Activated T-cell treated with anti-CD3 and anti-CD28 coated beads, Interleukin-2, amount 50 U/mL, for 72 hours (primary cell): ENCODE measurements around the gene CKAP2L. TPM values are rescaled to one million over a fixed set of nuclear protein-coding genes. Genes with fewer than 3 reads are reported as not detected.
A peak's percentile ranks its signal among the peaks of the same experiment; 100 is the strongest.
"Not testable (repeated sequence)": the region's sequence is repeated elsewhere in the genome, so short reads cannot be mapped to it uniquely, and the experiment has no call there.

Source experiments
- ATAC-seq, 2 donors: fragments of 150-1000 bp; cut with Tn5 transposase; replicated peaks in 1 of 2; 2 replicates each; pipeline ENCODE4 v1.10.0; 2021; ENCODE audit warnings: moderate library complexity in 2 of 2, mild to moderate bottlenecking in 1 of 2
- DNase-seq, 2 donors: peaks; one replicate each; pipeline ENCODE4 v3.0.0; 2021 to 2022; ENCODE audit warnings: mixed read lengths in 1 of 2
- H3K27ac Mint-ChIP-seq: one replicate; pipeline ENCODE4 v1.8.0; 2022; ENCODE audit warnings: mild to moderate bottlenecking, moderate library complexity, mixed read lengths
- H3K27me3 Mint-ChIP-seq: one replicate; pipeline ENCODE4 v1.8.0; 2022; ENCODE audit warnings: low read depth, mixed read lengths
- H3K36me3 Mint-ChIP-seq, 2 donors: one replicate each; pipeline ENCODE4 v1.8.0; 2022; ENCODE audit warnings: mixed read lengths in 2 of 2, mild to moderate bottlenecking in 1 of 2; ENCODE audit not compliant: insufficient read depth in 2 of 2
- H3K4me1 Mint-ChIP-seq: one replicate; pipeline ENCODE4 v1.8.0; 2022; ENCODE audit warnings: low read depth, mixed read lengths
- H3K4me3 Mint-ChIP-seq, 2 donors: one replicate each; pipeline ENCODE4 v1.8.0; 2022; ENCODE audit warnings: mild to moderate bottlenecking in 2 of 2, mixed read lengths in 2 of 2, moderate library complexity in 2 of 2
- H3K9me3 Mint-ChIP-seq, 2 donors: one replicate each; pipeline ENCODE4 v1.8.0; 2022; ENCODE audit warnings: mixed read lengths in 2 of 2
- total RNA-seq, 2 donors: library from RNA; stranded (reverse); gene quantifications; one replicate each; pipeline ENCODE4 v1.2.3, GENCODE V29; 2022

The CKAP2L gene
- total RNA-seq, 2 donors from 2014 or later: 45.5 to 47.7 TPM

DNA sequence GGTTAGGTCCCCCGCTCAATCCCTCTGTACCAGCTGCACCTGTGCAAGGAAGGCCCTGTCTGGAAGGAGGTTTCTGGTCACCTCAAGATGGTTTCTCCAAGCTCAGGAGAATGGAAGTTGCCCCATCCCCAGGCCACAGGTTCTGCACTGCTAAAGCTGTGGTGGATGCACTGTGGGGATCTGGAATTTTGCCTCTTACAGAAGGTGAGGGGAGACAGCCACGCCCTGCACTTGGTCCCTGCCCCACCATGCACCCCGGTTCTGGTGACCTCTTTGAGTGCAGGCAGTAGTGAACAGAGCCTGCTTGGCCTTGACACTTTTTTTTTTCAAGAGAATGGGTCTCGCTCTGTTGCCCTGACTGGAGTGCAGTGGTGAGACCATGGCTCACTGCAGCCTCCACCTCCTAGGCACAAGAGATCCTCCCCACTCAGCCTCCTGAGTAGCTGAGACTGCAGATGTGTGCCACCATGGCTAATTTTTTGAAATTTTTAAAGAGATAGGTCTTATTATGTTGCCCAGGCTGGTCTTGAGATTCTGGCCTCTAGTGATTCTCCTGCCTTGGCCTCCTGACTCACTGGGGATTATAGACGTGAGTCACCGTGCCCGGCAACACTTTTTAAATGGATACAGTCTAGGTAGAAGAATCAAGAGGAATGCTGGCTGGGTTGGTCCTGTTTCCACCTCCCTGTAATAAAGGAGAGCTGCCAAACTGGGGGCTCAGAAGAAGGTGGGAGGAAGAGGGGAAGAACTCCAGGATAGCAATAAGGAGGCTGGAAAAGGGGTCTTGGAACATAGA is 49.4 kb downstream of the CKAP2L start:
- Mint-ChIP-seq H3K4me1 (peaks cover 18% of the 10 kb centered on the region), H3K9me3 (no peaks in the 10 kb centered on the region), H3K36me3 (no peaks in the 10 kb centered on the region), H3K4me3 (no peak overlapping the region), H3K27ac (no peak overlapping the region), H3K27me3 (peaks cover 9% of the 10 kb centered on the region)
- ATAC-seq: no peak
- DNase-seq: no peak

DNA sequence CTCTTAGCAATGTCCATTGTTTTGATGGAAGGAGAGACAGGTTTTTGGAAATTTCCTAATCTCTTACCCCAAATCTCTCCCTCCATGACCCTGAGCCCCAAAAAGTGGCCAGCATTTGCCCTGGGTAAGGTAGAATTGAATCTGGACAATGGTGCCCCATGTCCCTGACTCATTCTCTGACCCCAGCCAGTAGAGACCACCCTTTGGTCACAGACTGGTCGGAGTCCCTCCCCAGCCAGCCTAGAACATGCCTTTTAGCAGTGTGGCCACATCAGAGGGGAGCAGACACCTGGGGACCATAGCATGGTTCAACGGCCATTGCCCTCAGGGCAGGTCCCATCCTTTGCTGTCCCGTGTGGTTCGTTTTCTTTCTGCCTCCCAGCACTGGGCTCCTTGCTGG is 50.1 kb downstream of the CKAP2L start:
- H3K27me3 Mint-ChIP-seq: peaks cover 9% of the 10 kb centered on the region
- H3K36me3 Mint-ChIP-seq: no peaks in the 10 kb centered on the region
- H3K4me1 Mint-ChIP-seq: peaks cover 19% of the 10 kb centered on the region
- no peak overlapping the region for H3K27ac Mint-ChIP-seq
- no peak overlapping the region for H3K4me3 Mint-ChIP-seq
- DNase-seq (no peak), ATAC-seq (no peak)
- H3K9me3 Mint-ChIP-seq: no peaks in the 10 kb centered on the region

DNA sequence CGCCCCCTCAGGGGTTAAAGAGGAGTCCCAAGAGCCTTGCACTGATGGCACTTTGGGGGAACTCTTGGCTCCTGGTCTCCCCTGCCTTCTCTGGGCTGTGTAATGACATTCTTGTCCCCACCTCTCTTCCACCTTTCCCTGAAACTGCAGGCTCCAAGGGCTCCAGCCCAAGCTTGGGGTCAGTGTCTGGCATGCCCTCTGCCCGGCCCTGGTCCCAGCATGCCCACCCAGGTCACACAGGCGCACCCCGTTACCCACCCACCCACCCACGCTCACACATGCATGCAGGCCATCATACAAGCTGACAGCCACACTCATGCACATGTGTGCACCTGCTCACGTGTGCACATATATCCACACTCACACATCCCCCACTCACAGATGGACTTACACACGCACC is 50.5 kb downstream of the CKAP2L start:
- Mint-ChIP-seq H3K4me3 (no peak overlapping the region), H3K36me3 (no peaks in the 10 kb centered on the region), H3K27me3 (peaks cover 9% of the 10 kb centered on the region), H3K9me3 (no peaks in the 10 kb centered on the region), H3K27ac (no peak overlapping the region), H3K4me1 (peaks cover 23% of the 10 kb centered on the region)
- ATAC-seq (no peak), DNase-seq (no peak)

DNA sequence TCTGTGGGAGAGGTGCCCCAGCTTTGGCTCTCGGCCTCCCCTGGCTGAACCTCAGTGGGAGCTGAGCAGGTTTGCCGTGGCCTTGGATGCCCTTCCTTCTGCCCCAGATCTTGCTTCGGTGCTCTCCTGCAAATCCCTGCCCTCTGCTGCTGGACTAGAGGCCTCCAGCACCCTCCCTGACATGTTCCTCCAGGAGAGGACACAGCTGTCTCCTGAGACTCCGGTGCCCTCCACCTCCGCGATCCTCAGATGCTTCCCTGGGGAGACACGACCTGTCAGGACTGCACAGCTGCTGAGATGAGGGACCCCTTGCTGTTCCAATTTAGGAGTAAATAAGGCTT is 50.9 kb downstream of the CKAP2L start:
- Mint-ChIP-seq H3K27me3 (peaks cover 9% of the 10 kb centered on the region), H3K4me3 (peak overlapping the region in 1 of 2 donors; percentile 42), H3K27ac (no peak overlapping the region), H3K36me3 (no peaks in the 10 kb centered on the region), H3K4me1 (peaks cover 26% of the 10 kb centered on the region), H3K9me3 (no peaks in the 10 kb centered on the region)
- ATAC-seq: no peak
- DNase-seq: no peak

DNA sequence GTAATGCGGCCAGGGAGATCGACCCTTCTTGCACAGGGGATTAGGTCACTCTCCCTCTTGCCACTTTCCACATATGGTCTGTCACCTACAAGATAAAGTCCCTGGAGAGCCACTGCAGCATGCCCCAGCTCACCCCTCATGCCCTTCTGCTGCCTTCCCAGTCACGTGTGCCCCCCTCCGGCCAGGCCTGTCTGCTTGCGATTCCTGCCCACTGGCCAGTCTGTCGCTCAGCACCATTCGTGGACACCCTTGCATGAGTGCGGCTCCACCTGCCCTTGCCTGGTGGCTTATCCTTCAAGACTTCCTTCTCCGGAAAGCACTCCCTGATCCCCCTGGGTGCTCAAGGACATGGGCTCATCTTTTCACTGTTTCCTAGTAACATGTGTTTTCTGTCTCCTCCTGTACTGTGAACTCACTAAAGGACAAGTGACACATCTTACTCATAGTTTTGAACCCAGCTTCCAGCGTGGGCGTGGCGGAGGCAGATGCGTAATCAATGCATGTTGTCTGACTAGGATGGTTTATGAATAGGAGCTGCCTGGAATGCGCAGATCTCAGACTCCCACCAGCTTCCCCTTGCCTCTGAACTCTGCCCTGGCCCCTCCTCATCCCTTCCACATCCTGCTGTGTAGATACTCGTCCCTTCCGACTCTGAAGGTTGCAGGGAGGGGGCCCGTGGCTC is 51.4 kb downstream of the CKAP2L start:
- Mint-ChIP-seq H3K4me3 (peak overlapping the region in 1 of 2 donors; percentile 42), H3K4me1 (peaks cover 31% of the 10 kb centered on the region), H3K36me3 (no peaks in the 10 kb centered on the region), H3K27me3 (peaks cover 9% of the 10 kb centered on the region), H3K9me3 (no peaks in the 10 kb centered on the region), H3K27ac (peak overlapping the region; percentile 9)
- DNase-seq (peak; percentile 63 to 75), ATAC-seq (peak; percentile 88 to 92)

DNA sequence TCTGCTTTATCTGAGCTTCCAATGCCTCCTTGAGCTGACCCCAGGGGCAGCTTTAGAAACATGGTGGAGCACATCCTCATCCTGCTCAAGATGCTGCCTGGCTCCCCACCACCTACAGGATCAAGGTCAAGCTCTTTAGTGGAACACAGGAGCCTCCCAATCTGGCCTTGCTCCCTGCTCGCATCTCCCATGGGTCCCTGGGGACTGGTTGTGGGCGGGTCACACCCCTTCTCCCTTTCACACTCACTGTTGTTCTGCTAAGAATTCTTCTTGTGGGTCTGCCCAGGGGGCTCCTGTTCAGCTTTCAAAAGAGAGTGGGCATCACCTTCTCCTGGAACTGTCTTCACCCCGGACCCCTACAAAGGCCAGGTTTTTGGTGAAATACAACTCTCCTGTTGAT is 51.9 kb downstream of the CKAP2L start:
- H3K27ac Mint-ChIP-seq: no peak overlapping the region
- no peaks in the 10 kb centered on the region for H3K9me3 Mint-ChIP-seq
- no peak for DNase-seq
- no peak for ATAC-seq
- H3K4me1 Mint-ChIP-seq: peaks cover 37% of the 10 kb centered on the region
- no peaks in the 10 kb centered on the region for H3K36me3 Mint-ChIP-seq
- H3K4me3 Mint-ChIP-seq: no peak overlapping the region
- peaks cover 9% of the 10 kb centered on the region for H3K27me3 Mint-ChIP-seq

DNA sequence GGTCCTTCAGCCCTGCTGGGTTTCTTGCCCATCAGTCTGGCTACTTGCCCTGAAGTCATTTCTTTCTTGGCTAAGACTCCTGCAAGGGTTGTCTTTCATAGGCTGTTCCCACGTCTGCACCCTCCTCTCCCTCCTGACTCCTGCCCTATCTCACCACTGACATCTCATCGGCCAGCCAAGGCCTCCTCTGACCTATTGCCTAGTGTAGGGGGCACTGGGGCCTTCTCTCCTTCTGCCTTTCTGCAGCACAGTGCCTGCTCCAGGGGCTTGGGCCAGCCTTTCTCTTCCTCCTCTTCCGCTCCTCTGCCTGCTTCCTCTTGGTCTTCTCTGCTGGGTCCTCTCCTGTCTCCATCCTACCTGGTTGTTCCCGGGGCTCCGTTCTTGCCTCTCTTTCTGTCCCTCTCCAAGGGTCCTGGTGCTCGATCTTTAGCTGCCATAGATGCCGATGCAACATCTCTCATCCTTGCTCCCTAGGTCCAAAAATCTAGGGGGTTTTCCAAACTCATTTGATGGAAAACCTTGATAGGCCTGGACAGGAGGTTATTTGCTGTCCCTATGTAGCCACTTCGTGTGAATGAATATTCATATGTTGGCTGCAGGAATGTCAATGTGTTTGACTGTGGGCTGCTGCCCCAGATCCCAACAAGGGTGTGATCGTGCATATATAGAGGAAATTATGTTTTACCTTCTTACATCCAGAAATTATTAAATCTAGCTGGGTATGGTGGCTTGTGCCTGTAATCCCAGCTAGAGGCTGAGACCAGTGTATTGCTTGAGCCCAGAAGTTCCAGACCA is 53.3 kb downstream of the CKAP2L start:
- no peak overlapping the region for H3K4me3 Mint-ChIP-seq
- peaks cover 50% of the 10 kb centered on the region for H3K4me1 Mint-ChIP-seq
- no peak overlapping the region for H3K27ac Mint-ChIP-seq
- H3K36me3 Mint-ChIP-seq: no peaks in the 10 kb centered on the region
- peaks cover 14% of the 10 kb centered on the region for H3K27me3 Mint-ChIP-seq
- H3K9me3 Mint-ChIP-seq: no peaks in the 10 kb centered on the region
- DNase-seq (no peak), ATAC-seq (no peak)

DNA sequence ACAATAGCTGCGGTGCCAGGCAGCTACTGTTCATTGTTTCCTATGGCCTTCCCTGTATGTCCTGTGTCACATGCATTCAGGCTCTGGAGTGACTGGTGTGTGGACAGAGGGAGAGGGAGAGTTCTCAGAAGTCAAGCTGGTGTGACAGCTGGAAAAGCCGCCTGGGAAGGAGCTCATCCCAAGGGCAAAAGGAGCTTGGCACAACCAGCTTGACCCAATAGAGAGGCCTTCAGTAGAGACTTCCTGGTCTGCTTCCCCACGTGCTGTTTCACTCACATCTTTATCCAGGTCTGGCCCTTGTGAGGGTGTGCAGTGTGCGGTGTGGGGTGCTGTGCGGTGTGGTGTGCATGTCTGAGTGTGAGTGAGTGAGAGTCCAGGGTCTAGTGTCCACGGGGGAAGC is 54.7 kb downstream of the CKAP2L start:
- ATAC-seq (no peak), DNase-seq (no peak)
- peaks cover 19% of the 10 kb centered on the region for H3K27me3 Mint-ChIP-seq
- no peak overlapping the region for H3K27ac Mint-ChIP-seq
- no peaks in the 10 kb centered on the region for H3K36me3 Mint-ChIP-seq
- H3K9me3 Mint-ChIP-seq: no peaks in the 10 kb centered on the region
- no peak overlapping the region for H3K4me3 Mint-ChIP-seq
- H3K4me1 Mint-ChIP-seq: peaks cover 58% of the 10 kb centered on the region

DNA sequence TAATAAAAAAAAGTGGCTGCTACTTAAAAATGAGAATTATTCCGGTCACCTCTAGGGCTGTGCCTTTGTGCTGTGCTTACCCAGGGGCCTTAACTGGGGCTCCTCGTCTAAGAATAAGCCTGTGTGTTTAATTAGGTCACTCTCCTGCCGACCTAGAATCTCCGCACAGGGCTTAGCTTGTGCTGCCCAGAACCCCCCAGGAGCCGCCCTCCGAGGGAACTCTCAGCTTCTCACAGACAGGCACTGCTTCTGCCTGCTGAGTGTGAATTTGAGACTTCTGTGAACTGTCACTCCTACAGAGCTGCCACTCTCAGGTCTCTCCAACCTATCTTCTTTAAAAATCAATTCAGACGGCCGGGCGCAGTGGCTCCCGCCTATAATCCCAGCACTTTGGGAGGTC is 55.4 kb downstream of the CKAP2L start:
- H3K9me3 Mint-ChIP-seq: no peaks in the 10 kb centered on the region
- DNase-seq (no peak), ATAC-seq (no peak)
- no peaks in the 10 kb centered on the region for H3K36me3 Mint-ChIP-seq
- H3K4me1 Mint-ChIP-seq: peaks cover 58% of the 10 kb centered on the region
- peaks cover 19% of the 10 kb centered on the region for H3K27me3 Mint-ChIP-seq
- peak overlapping the region in 1 of 2 donors; percentile 4 for H3K4me3 Mint-ChIP-seq
- no peak overlapping the region for H3K27ac Mint-ChIP-seq

DNA sequence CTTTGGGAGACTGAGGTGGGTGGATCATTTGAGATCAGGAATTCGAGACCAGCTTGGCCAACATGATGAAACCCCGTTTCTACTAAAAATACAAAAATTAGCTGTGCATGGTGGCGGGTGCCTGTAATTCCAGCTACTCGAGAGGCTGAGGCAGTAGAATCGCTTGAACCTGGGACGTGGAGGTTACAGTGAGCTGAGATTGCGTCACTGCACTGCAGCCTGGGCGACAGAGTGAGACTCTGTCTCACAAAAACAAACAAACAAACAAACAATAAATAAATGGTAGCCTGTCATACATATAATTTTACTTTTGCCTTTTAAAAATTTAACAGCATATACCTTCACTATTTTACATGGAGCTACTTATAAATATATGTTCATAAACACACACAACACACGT is 57.5 kb downstream of the CKAP2L start:
- not testable (repeated sequence) for H3K4me3 Mint-ChIP-seq, DNase-seq, H3K36me3 Mint-ChIP-seq, H3K27ac Mint-ChIP-seq, H3K9me3 Mint-ChIP-seq, ATAC-seq
- peaks cover 27% of the 10 kb centered on the region for H3K27me3 Mint-ChIP-seq
- peaks cover 46% of the 10 kb centered on the region for H3K4me1 Mint-ChIP-seq

DNA sequence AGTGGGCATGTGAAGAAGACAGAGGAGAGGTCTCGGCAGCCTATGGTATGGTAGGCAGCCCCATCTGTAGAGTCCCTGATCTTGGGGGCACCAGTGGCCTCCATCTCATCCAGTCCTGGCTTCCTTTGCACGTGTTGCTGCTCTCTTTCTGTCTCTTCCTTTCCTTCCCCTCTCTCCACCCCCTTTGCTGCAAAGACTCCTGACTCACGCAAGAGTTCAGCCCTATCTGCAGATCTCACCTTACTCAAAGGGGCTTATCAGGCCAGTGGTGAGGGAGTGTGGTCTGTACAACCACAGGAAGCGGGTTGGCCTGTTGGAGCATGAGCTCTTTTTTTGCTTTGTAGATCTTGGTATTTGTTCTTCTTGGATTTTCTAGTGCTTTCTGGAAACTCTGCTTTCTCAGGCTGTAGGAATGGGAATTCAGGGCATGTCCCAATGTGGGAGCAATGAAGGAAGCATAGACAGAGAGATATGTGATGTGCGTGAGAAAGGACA is 58.2 kb downstream of the CKAP2L start:
- H3K4me3 Mint-ChIP-seq: peak overlapping the region; percentile 66 to 71
- H3K27me3 Mint-ChIP-seq: peaks cover 25% of the 10 kb centered on the region
- H3K4me1 Mint-ChIP-seq: peaks cover 47% of the 10 kb centered on the region
- no peaks in the 10 kb centered on the region for H3K36me3 Mint-ChIP-seq
- no peaks in the 10 kb centered on the region for H3K9me3 Mint-ChIP-seq
- peak; percentile 96 to 100 for ATAC-seq
- DNase-seq: peak; percentile 76 to 81
- H3K27ac Mint-ChIP-seq: peak overlapping the region; percentile 43

DNA sequence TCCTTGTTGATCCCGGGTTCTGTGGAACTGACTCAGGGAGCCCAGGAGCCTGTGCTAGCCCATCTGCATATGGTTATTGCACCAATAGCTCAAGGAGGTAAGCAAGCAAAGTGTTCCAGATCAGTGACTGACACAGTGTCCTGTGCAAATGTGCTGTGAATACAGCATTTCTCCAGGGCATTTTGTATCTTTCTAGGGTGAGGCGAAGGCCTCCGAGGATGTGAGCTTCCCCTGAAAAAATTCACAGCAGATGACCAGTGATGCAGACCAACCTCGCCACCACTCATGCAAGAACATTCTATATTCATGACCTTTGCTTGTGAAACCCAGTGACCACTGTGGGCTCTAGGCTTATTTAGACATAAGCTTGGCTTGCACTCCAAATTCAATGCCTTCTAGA is 58.8 kb downstream of the CKAP2L start:
- no peak for DNase-seq
- Mint-ChIP-seq H3K27ac (no peak overlapping the region), H3K4me3 (no peak overlapping the region), H3K4me1 (peaks cover 47% of the 10 kb centered on the region), H3K36me3 (no peaks in the 10 kb centered on the region), H3K9me3 (no peaks in the 10 kb centered on the region), H3K27me3 (peaks cover 23% of the 10 kb centered on the region)
- ATAC-seq: no peak

DNA sequence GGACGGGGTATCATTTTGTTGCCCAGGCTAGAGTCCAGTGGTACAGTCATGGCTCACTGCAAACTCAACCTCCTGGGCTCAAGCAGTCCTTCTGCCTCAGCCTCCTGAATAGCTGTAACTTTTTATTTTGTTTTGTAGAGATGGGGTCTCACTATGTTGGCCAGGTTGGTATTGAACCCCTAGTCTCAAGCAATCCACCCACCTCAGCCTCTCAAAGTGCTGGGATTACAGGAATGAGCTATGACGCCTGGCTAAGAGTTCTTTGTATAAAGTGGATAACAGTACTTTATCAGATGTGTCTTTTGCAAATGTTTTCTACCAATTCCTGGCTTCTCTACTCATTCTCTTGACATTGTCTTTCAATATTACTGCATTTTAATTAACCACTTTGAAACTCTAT is 60.7 kb downstream of the CKAP2L start:
- peaks cover 25% of the 10 kb centered on the region for H3K27me3 Mint-ChIP-seq
- H3K27ac Mint-ChIP-seq: no peak overlapping the region
- ATAC-seq (no peak), DNase-seq (no peak)
- no peaks in the 10 kb centered on the region for H3K36me3 Mint-ChIP-seq
- peaks cover 40% of the 10 kb centered on the region for H3K4me1 Mint-ChIP-seq
- no peak overlapping the region for H3K4me3 Mint-ChIP-seq
- no peaks in the 10 kb centered on the region for H3K9me3 Mint-ChIP-seq
